HG03039 (cell line): ENCODE results near the gene OR10W1.

Experiments used
- ATAC-seq: cut with Tn5 transposase; IDR thresholded peaks from one replicate; pipeline ENCODE4 v1.9.1; 2021; ENCODE audit warnings: mild to moderate bottlenecking, moderate library complexity; ENCODE audit not compliant: unreplicated experiment

Gene OR10W1, protein sequence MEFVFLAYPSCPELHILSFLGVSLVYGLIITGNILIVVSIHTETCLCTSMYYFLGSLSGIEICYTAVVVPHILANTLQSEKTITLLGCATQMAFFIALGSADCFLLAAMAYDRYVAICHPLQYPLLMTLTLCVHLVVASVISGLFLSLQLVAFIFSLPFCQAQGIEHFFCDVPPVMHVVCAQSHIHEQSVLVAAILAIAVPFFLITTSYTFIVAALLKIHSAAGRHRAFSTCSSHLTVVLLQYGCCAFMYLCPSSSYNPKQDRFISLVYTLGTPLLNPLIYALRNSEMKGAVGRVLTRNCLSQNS

DNA sequence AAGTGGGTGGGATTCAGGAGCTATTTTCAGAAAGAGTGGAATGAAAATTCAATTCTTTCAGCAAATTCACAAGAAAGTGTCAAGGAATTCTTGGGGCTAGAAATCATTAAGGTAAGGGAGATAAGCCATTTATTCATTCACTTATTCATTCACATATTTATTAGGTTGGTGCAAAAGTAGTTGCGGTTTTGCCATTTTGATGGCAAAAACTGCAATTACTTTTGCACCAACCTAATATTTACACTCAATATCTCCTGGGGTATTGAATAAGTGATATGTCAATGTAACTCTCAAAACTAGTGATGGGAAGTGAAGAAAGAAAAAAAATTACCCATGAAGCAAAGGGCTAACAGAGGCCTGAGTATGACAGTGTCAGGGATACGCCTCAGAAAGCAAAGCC, at the start of gene OR10W1:
TSS of gene OR10W1 (minus strand) at position 119 of the 400 bp plus-strand sequence. CDS start 402 bp downstream, outside the sequence.
- no peak for ATAC-seq

DNA sequence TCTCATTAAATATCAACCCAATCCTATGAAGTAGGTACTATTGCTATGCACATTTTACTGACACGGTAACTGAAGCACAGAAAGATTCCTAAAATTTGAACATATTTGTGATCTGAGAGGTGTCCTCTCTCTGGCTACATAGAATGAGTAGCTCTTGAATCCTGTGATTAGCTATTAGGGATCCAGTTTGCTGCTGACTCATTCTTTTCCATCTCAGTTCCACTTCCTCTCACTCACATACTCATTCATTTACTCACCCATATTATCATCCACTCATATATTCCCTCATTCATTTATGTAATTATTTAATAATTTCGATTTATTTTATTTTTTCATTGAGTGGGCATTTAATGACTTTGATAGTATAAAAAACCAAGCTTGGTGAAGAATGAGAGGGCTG, 48.1 kb upstream of the OR10W1 start:
- no peak for ATAC-seq

- no peak for ATAC-seq
Measured at GRCh38 chr11:58301576-58301975, 33.5 kb upstream of the OR10W1 start.

- ATAC-seq, result no peak
Measured at GRCh38 chr11:58292017-58292416, 24.0 kb upstream of the OR10W1 start.

- ATAC-seq, result no peak
Measured at GRCh38 chr11:58289266-58289665, 21.2 kb upstream of the OR10W1 start.

- ATAC-seq, result no peak
Measured at GRCh38 chr11:58286249-58286648, 18.2 kb upstream of the OR10W1 start.

GRCh38 chr11:58285483-58286040, 17.5 kb upstream of the OR10W1 start:
- ATAC-seq, result no peak

DNA sequence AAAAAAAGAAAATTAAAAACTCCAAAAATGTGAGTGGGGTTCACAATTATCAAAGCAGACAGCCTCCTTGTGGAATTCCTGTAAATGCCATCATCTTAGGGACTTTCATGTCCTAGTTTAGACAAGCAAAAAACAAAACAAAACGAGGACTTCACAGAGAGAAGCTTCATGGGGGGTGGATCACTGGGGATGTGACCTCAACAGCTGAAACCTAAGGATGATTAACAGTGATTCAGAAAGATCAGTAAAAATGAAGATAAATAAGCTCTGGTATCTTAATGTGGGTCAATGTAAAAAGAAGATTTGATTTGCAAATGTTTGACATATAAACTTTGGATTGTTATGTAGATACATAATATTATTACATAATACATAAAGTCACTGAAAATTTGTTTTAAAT, 8.1 kb upstream of the OR10W1 start:
- ATAC-seq, result no peak

- no peak for ATAC-seq
Measured at GRCh38 chr11:58275002-58275401, 6.9 kb upstream of the OR10W1 start.

DNA sequence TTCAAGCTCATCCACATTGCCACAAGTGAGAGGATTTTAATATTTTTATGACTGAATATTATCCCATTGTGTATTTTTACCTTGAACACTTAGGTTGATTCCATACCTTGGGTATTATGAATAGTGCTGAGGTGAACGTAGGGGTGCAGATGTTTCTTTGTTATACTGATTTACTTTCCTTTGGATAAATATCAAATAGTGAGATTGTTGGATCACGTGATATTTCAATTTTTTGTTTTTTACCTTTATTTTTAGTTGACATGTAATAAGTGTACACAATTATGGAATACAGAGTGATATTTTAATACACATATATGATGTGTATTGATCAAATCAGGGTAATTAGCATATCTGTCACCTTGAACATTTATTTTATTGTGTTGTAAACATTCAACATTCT, 8.1 kb downstream of the OR10W1 start:
- no peak for ATAC-seq

DNA sequence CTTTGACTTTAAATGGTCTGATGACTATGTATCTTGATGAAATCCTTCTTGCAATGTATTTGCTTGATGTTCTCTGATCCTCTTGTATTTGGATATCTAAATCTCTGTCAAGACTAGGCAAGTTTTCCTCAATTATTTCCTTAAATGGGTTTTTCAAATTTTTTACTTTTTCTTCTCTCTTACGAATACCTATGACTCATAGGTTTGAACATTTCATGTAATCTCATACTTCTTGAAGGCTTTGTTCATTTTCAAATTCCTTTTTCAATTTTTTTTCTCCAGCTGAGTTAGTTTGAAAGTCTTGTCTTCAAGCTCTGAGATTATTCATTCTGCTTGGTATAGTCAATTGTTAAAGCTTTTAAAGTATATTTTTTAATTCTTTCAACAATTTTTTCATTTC, 13.1 kb downstream of the OR10W1 start:
- ATAC-seq, result no peak

DNA sequence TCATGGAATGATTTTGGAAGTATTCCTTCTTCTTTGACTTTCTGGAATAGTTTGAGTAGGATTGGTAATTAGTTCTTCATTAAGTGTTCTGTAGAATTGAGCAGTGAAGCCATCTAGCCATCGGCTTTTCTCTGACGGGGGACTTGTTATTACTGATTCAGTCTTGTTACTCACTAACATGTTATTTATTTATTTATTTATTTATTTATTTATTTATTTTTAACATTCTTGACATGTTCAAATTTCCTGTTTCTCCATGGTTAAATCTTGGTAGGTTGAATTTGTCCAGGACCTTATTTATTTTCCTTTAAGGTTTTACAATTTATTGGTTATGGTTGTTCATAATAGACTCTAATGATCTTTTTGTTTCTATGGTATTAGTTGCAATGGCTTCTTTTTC, 24.1 kb downstream of the OR10W1 start:
- ATAC-seq, result no peak

GRCh38 chr11:58227956-58228615, 40.0 kb downstream of the OR10W1 start:
- no peak for ATAC-seq

DNA sequence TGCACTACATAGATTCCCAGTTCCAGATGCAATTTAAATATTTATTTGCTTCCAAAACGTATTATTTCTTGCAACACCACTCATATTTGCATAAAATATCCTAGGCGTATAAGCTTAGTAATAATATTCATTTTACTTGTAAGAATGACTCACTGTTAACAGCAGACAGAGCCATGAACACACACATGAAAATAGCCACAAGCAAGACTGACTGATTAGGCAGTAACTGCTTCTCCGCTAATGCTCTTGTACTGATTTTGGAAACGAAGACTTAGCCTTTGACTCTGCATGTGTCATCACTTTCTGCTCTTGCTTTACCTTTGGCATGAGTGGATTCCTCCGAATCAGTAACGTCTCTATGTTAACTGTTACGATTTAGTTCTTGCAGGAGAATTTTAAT, 45.3 kb downstream of the OR10W1 start:
- ATAC-seq, result no peak
